ENCODE results near the gene OR10A6.

The OR10A6 gene

GRCh38 chr11:7931168-7931567 is at the start of gene OR10A6:
Gene OR10A6, minus strand, starts transcription at chr11:7931268. Its CDS starts 2,606 bp downstream, at chr11:7928662.
- no peak for DNase-seq (ENCODE audit: low read depth)

GRCh38 chr11:7977232-7977917 is 46.3 kb upstream of the OR10A6 start:
- no peak for DNase-seq (ENCODE audit: low read depth)

GRCh38 chr11:7974668-7975067 is 43.6 kb upstream of the OR10A6 start:
- DNase-seq (ENCODE audit: low read depth), result no peak

- DNase-seq (ENCODE audit: low read depth), result no peak
Observed at GRCh38 chr11:7973011-7973410, 41.9 kb upstream of the OR10A6 start.

GRCh38 chr11:7971846-7972245 is 40.8 kb upstream of the OR10A6 start:
- DNase-seq (ENCODE audit: low read depth), result no peak

GRCh38 chr11:7969756-7970646 is 38.9 kb upstream of the OR10A6 start:
- no peak for DNase-seq (ENCODE audit: low read depth)

- DNase-seq (ENCODE audit: low read depth), result no peak
Observed at GRCh38 chr11:7968686-7969085, 37.6 kb upstream of the OR10A6 start.

GRCh38 chr11:7967826-7968225 is 36.8 kb upstream of the OR10A6 start:
- DNase-seq (ENCODE audit: low read depth), result no peak

GRCh38 chr11:7967097-7967496 is 36.0 kb upstream of the OR10A6 start:
- no peak for DNase-seq (ENCODE audit: low read depth)

GRCh38 chr11:7965386-7965785 is 34.3 kb upstream of the OR10A6 start, which contains the start of gene NLRP10:
Gene NLRP10, minus strand, starts transcription at chr11:7965447. Its CDS starts 1,952 bp downstream, at chr11:7963495.
- no peak for DNase-seq (ENCODE audit: low read depth)

GRCh38 chr11:7964873-7965272 is 33.8 kb upstream of the OR10A6 start:
- no peak for DNase-seq (ENCODE audit: low read depth)

- DNase-seq (ENCODE audit: low read depth), result no peak
Observed at GRCh38 chr11:7964261-7964660, 33.2 kb upstream of the OR10A6 start.

- no peak for DNase-seq (ENCODE audit: low read depth)
Observed at GRCh38 chr11:7955191-7955590, 24.1 kb upstream of the OR10A6 start.

- no peak for DNase-seq (ENCODE audit: low read depth)
Observed at GRCh38 chr11:7949934-7950333, 18.9 kb upstream of the OR10A6 start.

GRCh38 chr11:7944123-7944522 is 13.1 kb upstream of the OR10A6 start:
- no peak for DNase-seq (ENCODE audit: low read depth)

- no peak for DNase-seq (ENCODE audit: low read depth)
Observed at GRCh38 chr11:7941608-7942007, 10.5 kb upstream of the OR10A6 start, which contains the start of gene OR10A3. Gene OR10A3, minus strand, starts transcription at chr11:7941708. Its CDS starts 2,188 bp downstream, at chr11:7939520.

- DNase-seq (ENCODE audit: low read depth), result no peak
Observed at GRCh38 chr11:7941146-7941545, 10.1 kb upstream of the OR10A6 start.

GRCh38 chr11:7936615-7937014 is 5.5 kb upstream of the OR10A6 start:
- no peak for DNase-seq (ENCODE audit: low read depth)

GRCh38 chr11:7927635-7928034 is 3.4 kb downstream of the OR10A6 start:
- no peak for DNase-seq (ENCODE audit: low read depth)

GRCh38 chr11:7924536-7924935 is 6.5 kb downstream of the OR10A6 start:
- no peak for DNase-seq (ENCODE audit: low read depth)

GRCh38 chr11:7918141-7918540 is 12.9 kb downstream of the OR10A6 start:
- DNase-seq (ENCODE audit: low read depth), result no peak

- no peak for DNase-seq (ENCODE audit: low read depth)
Observed at GRCh38 chr11:7911011-7911410, 20.1 kb downstream of the OR10A6 start.

GRCh38 chr11:7910286-7910788 is 20.7 kb downstream of the OR10A6 start:
- no peak for DNase-seq (ENCODE audit: low read depth)
